ENCODE measurements around the gene KCNC3.

KCNC3 gene

GRCh38 chr19:50326101-50326664 is 3.0 kb downstream of the KCNC3 start:
- no peak for DNase-seq

GRCh38 chr19:50325310-50326100 is 3.7 kb downstream of the KCNC3 start:
- peak; percentile 76 to 82 for DNase-seq

- DNase-seq: no peak
These were observed 4.8 kb downstream of the KCNC3 start for GRCh38 chr19:50324331-50324730.

- DNase-seq: no peak
These were observed 5.4 kb downstream of the KCNC3 start for GRCh38 chr19:50323782-50324133.

- DNase-seq: no peak
These were observed 6.0 kb downstream of the KCNC3 start for GRCh38 chr19:50322931-50323781.

GRCh38 chr19:50322234-50322633 is 6.9 kb downstream of the KCNC3 start:
- no peak for DNase-seq

- no peak for DNase-seq
These were observed 7.3 kb downstream of the KCNC3 start for GRCh38 chr19:50321831-50322230.

- no peak for DNase-seq
These were observed 8.6 kb downstream of the KCNC3 start for GRCh38 chr19:50320596-50320995.

GRCh38 chr19:50320051-50320450 is 9.1 kb downstream of the KCNC3 start:
- DNase-seq: no peak

- DNase-seq: no peak
These were observed 10.0 kb downstream of the KCNC3 start for GRCh38 chr19:50319156-50319555.

- no peak for DNase-seq
These were observed 10.7 kb downstream of the KCNC3 start for GRCh38 chr19:50318438-50318837.

- no peak for DNase-seq
These were observed 12.1 kb downstream of the KCNC3 start for GRCh38 chr19:50317115-50317514.

GRCh38 chr19:50315773-50316448 is 13.3 kb downstream of the KCNC3 start:
- peak; percentile 33 to 51 for DNase-seq

- DNase-seq: no peak
These were observed 14.2 kb downstream of the KCNC3 start for GRCh38 chr19:50314724-50315708.

- no peak for DNase-seq
These were observed 15.2 kb downstream of the KCNC3 start for GRCh38 chr19:50313812-50314536.

- no peak for DNase-seq
These were observed 16.0 kb downstream of the KCNC3 start for GRCh38 chr19:50312967-50313811.

- no peak for DNase-seq
These were observed 17.2 kb downstream of the KCNC3 start for GRCh38 chr19:50311723-50312635.

- DNase-seq: no peak
These were observed 18.3 kb downstream of the KCNC3 start for GRCh38 chr19:50310759-50311465.

All from stimulated activated CD4-positive, alpha-beta T cell treated with anti-CD3 and anti-CD28 coated beads, Interleukin-2, amount 100 ng/mL, for 24 hours (primary cell).